ENCODE results near the gene CCDC57.
A peak's percentile ranks its signal among the peaks of the same experiment; 100 is the strongest.
"Not testable (repeated sequence)": the region's sequence is repeated elsewhere in the genome, so short reads cannot be mapped to it uniquely, and the experiment has no call there.

Gene CCDC57

GRCh38 chr17:82153745-82154375 is 58.8 kb downstream of the CCDC57 start:
- DNase-seq (ENCODE audit: low read depth in 2 of 2), result peak; percentile 60 to 74

- no peak for DNase-seq (ENCODE audit: low read depth in 2 of 2)
These were observed 59.3 kb downstream of the CCDC57 start for GRCh38 chr17:82153295-82153691.

GRCh38 chr17:82152556-82153294 is 59.9 kb downstream of the CCDC57 start:
- DNase-seq (ENCODE audit: low read depth in 2 of 2), result no peak

- DNase-seq (ENCODE audit: low read depth in 2 of 2), result no peak
These were observed 60.5 kb downstream of the CCDC57 start for GRCh38 chr17:82152114-82152513.

- DNase-seq (ENCODE audit: low read depth in 2 of 2), result no peak
These were observed 61.3 kb downstream of the CCDC57 start for GRCh38 chr17:82151106-82151957.

- no peak for DNase-seq (ENCODE audit: low read depth in 2 of 2)
These were observed 63.1 kb downstream of the CCDC57 start for GRCh38 chr17:82149401-82150099.

GRCh38 chr17:82148997-82149396 is 63.6 kb downstream of the CCDC57 start:
- no peak for DNase-seq (ENCODE audit: low read depth in 2 of 2)

GRCh38 chr17:82148011-82148410 is 64.6 kb downstream of the CCDC57 start:
- DNase-seq (ENCODE audit: low read depth in 2 of 2), result no peak

- DNase-seq (ENCODE audit: low read depth in 2 of 2), result no peak
These were observed 65.7 kb downstream of the CCDC57 start for GRCh38 chr17:82146663-82147654.

GRCh38 chr17:82145550-82146155 is 67.0 kb downstream of the CCDC57 start:
- no peak for DNase-seq (ENCODE audit: low read depth in 2 of 2)

GRCh38 chr17:82143333-82143732 is 69.3 kb downstream of the CCDC57 start:
- no peak for DNase-seq (ENCODE audit: low read depth in 2 of 2)

- not testable (repeated sequence) for DNase-seq (ENCODE audit: low read depth in 2 of 2)
These were observed 72.7 kb downstream of the CCDC57 start for GRCh38 chr17:82139961-82140360.

GRCh38 chr17:82138511-82138992 is 74.1 kb downstream of the CCDC57 start:
- DNase-seq (ENCODE audit: low read depth in 2 of 2), result no peak

- no peak for DNase-seq (ENCODE audit: low read depth in 2 of 2)
These were observed 78.5 kb downstream of the CCDC57 start for GRCh38 chr17:82134101-82134500.

- not testable (repeated sequence) for DNase-seq (ENCODE audit: low read depth in 2 of 2)
These were observed 79.3 kb downstream of the CCDC57 start for GRCh38 chr17:82133166-82133953.

GRCh38 chr17:82129095-82129494 is 83.5 kb downstream of the CCDC57 start:
- DNase-seq (ENCODE audit: low read depth in 2 of 2), result no peak

- no peak for DNase-seq (ENCODE audit: low read depth in 2 of 2)
These were observed 84.4 kb downstream of the CCDC57 start for GRCh38 chr17:82128287-82128686.

- no peak for DNase-seq (ENCODE audit: low read depth in 2 of 2)
These were observed 84.9 kb downstream of the CCDC57 start for GRCh38 chr17:82127704-82128103.

- no peak for DNase-seq (ENCODE audit: low read depth in 2 of 2)
These were observed 85.4 kb downstream of the CCDC57 start for GRCh38 chr17:82127315-82127595.

All from stimulated activated CD4-positive, alpha-beta T cell treated with anti-CD3 and anti-CD28 coated beads, Interleukin-12 subunit alpha, Interleukin-12 subunit beta, amount 100 ng/mL, for 24 hours (primary cell).